Astrocyte (in vitro differentiated cells and primary cell): Measurements from ENCODE around the gene CLNK. TPM values are rescaled to one million over a fixed set of nuclear protein-coding genes. Genes with fewer than 3 reads are reported as not detected.

Experiments
- DNase-seq: peaks from one replicate; pipeline ENCODE4 v3.0.0-alpha.2; 2010; ENCODE audit warnings: low read depth
- FAIRE-seq: peaks from 2 replicates; lab custom pipeline; 2011; peaks lifted over from hg19 to GRCh38; lab: Jason Lieb, UNC
- H2AFZ ChIP-seq: 2 replicates; pipeline ENCODE4 v1.6.0; 2012; ENCODE audit warnings: low read depth, low read length, inconsistent platforms
- H3K27ac ChIP-seq: 2 replicates; pipeline ENCODE4 v1.5.1; 2011; ENCODE audit warnings: low read depth, low read length, inconsistent platforms
- H3K27me3 ChIP-seq: 2 replicates; pipeline ENCODE4 v1.6.0; 2011; ENCODE audit warnings: low read length, inconsistent platforms; ENCODE audit not compliant: insufficient read depth
- H3K36me3 ChIP-seq: 2 replicates; pipeline ENCODE4 v1.5.1; 2011; ENCODE audit warnings: low read length, inconsistent platforms; ENCODE audit not compliant: insufficient read depth
- H3K4me1 ChIP-seq: 2 replicates; pipeline ENCODE4 v1.5.1; 2011; ENCODE audit warnings: low read length, inconsistent platforms; ENCODE audit not compliant: insufficient read depth
- H3K4me2 ChIP-seq: 2 replicates; pipeline ENCODE4 v1.6.0; 2012; ENCODE audit warnings: low read length, inconsistent platforms
- H3K4me3 ChIP-seq: 2 replicates; pipeline ENCODE4 v1.5.1; 2011; ENCODE audit warnings: low read depth, mild to moderate bottlenecking, low read length, inconsistent platforms; ENCODE audit not compliant: insufficient read depth
- H3K79me2 ChIP-seq: 2 replicates; pipeline ENCODE4 v1.6.0; 2012; ENCODE audit warnings: mild to moderate bottlenecking, low read length, inconsistent platforms; ENCODE audit not compliant: insufficient read depth
- H3K9ac ChIP-seq: 2 replicates; pipeline ENCODE4 v1.6.0; 2012; ENCODE audit warnings: mild to moderate bottlenecking, low read length, inconsistent platforms
- H3K9me3 ChIP-seq: 2 replicates; pipeline ENCODE4 v1.5.1; 2012; ENCODE audit warnings: low read depth, mild to moderate bottlenecking, low read length, inconsistent platforms; ENCODE audit not compliant: insufficient read depth
- H4K20me1 ChIP-seq: 2 replicates; pipeline ENCODE4 v1.6.0; 2012; ENCODE audit warnings: low read length, inconsistent platforms; ENCODE audit not compliant: insufficient read depth
- H3K27ac Mint-ChIP-seq: one replicate; pipeline ENCODE4 v1.8.0; 2021; ENCODE audit warnings: mild to moderate bottlenecking, mixed read lengths; ENCODE audit not compliant: unreplicated experiment
- H3K27me3 Mint-ChIP-seq: one replicate; pipeline ENCODE4 v1.8.0; 2021; ENCODE audit warnings: low read depth, mixed read lengths; ENCODE audit not compliant: unreplicated experiment
- H3K36me3 Mint-ChIP-seq: one replicate; pipeline ENCODE4 v1.8.0; 2021; ENCODE audit warnings: low read depth, mixed read lengths; ENCODE audit not compliant: unreplicated experiment
- H3K4me1 Mint-ChIP-seq: one replicate; pipeline ENCODE4 v1.8.0; 2021; ENCODE audit warnings: low read depth, mixed read lengths; ENCODE audit not compliant: unreplicated experiment
- H3K4me3 Mint-ChIP-seq: one replicate; pipeline ENCODE4 v1.8.0; 2021; ENCODE audit warnings: mild to moderate bottlenecking, moderate library complexity, mixed read lengths; ENCODE audit not compliant: unreplicated experiment
- H3K9me3 Mint-ChIP-seq: one replicate; pipeline ENCODE4 v1.8.0; 2021; ENCODE audit warnings: mild to moderate bottlenecking, mixed read lengths; ENCODE audit not compliant: unreplicated experiment
- CTCF ChIP-seq: IDR thresholded peaks from 2 replicates; pipeline ENCODE4 v1.5.1; 2011; ENCODE audit warnings: low read depth, mild to moderate bottlenecking, inconsistent platforms, low read length, moderate library complexity; ENCODE audit not compliant: insufficient read depth
- EZH2 ChIP-seq: IDR thresholded peaks from 2 replicates; pipeline ENCODE4 v1.6.1; 2012; ENCODE audit warnings: mild to moderate bottlenecking, low read length, inconsistent platforms; ENCODE audit not compliant: insufficient read depth
- total RNA-seq: library from RNA; stranded (reverse); gene quantifications from 2 replicates; pipeline ENCODE4 v1.2.1, GENCODE V29; 2021

Gene CLNK
- total RNA-seq, 1 donor from 2014 or later = not detected

GRCh38 chr4:10671799-10672198 lies 12.8 kb downstream of the CLNK start:
- no peak overlapping the region for H3K4me3 ChIP-seq
- no peaks in the 10 kb centered on the region for H4K20me1 ChIP-seq
- H3K36me3 Mint-ChIP-seq = no peaks in the 10 kb centered on the region
- DNase-seq (no peak), FAIRE-seq (no peak)
- no peak overlapping the region for H3K4me2 ChIP-seq
- TF ChIP-seq EZH2 = no peak
- no peak for TF ChIP-seq CTCF
- no peak overlapping the region for H3K9ac ChIP-seq
- peaks cover 8% of the 10 kb centered on the region for H3K27me3 ChIP-seq
- no peak overlapping the region for H3K4me3 Mint-ChIP-seq
- H3K27ac Mint-ChIP-seq = no peak overlapping the region
- H3K4me1 ChIP-seq = no peaks in the 10 kb centered on the region
- H3K79me2 ChIP-seq = no peaks in the 10 kb centered on the region
- peaks cover 5% of the 10 kb centered on the region for H3K9me3 Mint-ChIP-seq
- no peaks in the 10 kb centered on the region for H3K4me1 Mint-ChIP-seq
- no peak overlapping the region for H2AFZ ChIP-seq
- no peak overlapping the region for H3K27ac ChIP-seq
- H3K27me3 Mint-ChIP-seq = peaks cover 35% of the 10 kb centered on the region
- no peaks in the 10 kb centered on the region for H3K9me3 ChIP-seq
- no peaks in the 10 kb centered on the region for H3K36me3 ChIP-seq

GRCh38 chr4:10671366-10671765 lies 13.2 kb downstream of the CLNK start:
- Mint-ChIP-seq H3K9me3 (peaks cover 5% of the 10 kb centered on the region), H3K36me3 (no peaks in the 10 kb centered on the region)
- no peaks in the 10 kb centered on the region for H4K20me1 ChIP-seq

More at GRCh38 chr4:10671366-10671765, 13.2 kb downstream of the CLNK start:
- DNase-seq (no peak), FAIRE-seq (no peak)
- Histone ChIP-seq H3K9me3 (no peaks in the 10 kb centered on the region), H3K4me3 (no peak overlapping the region), H2AFZ (no peak overlapping the region), H3K27ac (no peak overlapping the region), H3K79me2 (no peaks in the 10 kb centered on the region), H3K9ac (no peak overlapping the region), H3K4me1 (no peaks in the 10 kb centered on the region), H3K4me2 (no peak overlapping the region), H3K36me3 (no peaks in the 10 kb centered on the region), H3K27me3 (peaks cover 8% of the 10 kb centered on the region)
- H3K4me1 Mint-ChIP-seq = no peaks in the 10 kb centered on the region
- peaks cover 40% of the 10 kb centered on the region for H3K27me3 Mint-ChIP-seq
- no peak overlapping the region for H3K4me3 Mint-ChIP-seq
- TF ChIP-seq EZH2 (no peak), CTCF (no peak)
- H3K27ac Mint-ChIP-seq = no peak overlapping the region
